Measurements from ENCODE around the gene CAMTA1.

The CAMTA1 gene

DNA sequence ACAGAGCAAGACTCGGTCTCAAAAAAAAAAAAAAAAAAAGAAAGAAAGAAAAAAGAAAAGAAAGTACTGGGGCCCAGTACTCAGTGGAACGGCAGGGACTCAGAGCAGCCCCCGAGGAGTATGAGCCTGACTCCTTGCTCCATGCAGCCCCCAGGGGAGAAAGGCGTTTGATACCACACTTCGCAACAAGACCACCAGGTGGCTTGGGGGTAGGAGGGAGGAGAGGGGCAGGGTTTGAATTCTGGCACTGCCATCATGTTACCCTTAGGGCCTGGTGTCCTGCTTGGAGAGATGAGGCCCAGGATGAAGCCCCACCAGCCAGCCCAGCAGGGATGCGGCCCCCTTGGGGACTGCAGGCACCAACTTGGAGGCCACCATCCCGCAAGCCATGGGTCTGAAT, 664.5 kb downstream of the CAMTA1 start:
- DNase-seq (ENCODE audit: low spot score) = no peak
- no peaks in the 10 kb centered on the region for H3K4me1 ChIP-seq (ENCODE audit: insufficient read depth, poor library complexity, severe bottlenecking)
- no peaks in the 10 kb centered on the region for H3K9me3 ChIP-seq (ENCODE audit: severe bottlenecking)
- H3K36me3 ChIP-seq (ENCODE audit: low read depth) = no peaks in the 10 kb centered on the region
- no peak overlapping the region for H3K27ac ChIP-seq (ENCODE audit: poor library complexity, severe bottlenecking)
- H3K27me3 ChIP-seq (ENCODE audit: insufficient read depth, poor library complexity, severe bottlenecking) = no peaks in the 10 kb centered on the region
- TF ChIP-seq, protein P1, sequence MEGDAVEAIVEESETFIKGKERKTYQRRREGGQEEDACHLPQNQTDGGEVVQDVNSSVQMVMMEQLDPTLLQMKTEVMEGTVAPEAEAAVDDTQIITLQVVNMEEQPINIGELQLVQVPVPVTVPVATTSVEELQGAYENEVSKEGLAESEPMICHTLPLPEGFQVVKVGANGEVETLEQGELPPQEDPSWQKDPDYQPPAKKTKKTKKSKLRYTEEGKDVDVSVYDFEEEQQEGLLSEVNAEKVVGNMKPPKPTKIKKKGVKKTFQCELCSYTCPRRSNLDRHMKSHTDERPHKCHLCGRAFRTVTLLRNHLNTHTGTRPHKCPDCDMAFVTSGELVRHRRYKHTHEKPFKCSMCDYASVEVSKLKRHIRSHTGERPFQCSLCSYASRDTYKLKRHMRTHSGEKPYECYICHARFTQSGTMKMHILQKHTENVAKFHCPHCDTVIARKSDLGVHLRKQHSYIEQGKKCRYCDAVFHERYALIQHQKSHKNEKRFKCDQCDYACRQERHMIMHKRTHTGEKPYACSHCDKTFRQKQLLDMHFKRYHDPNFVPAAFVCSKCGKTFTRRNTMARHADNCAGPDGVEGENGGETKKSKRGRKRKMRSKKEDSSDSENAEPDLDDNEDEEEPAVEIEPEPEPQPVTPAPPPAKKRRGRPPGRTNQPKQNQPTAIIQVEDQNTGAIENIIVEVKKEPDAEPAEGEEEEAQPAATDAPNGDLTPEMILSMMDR (IDR thresholded peaks at IDR 0.05; ENCODE audit: poor library complexity, severe bottlenecking) = no peak
- no peak for ATAC-seq (ENCODE audit: low read depth)
- no peak overlapping the region for H3K4me3 ChIP-seq (ENCODE audit: severe bottlenecking)

DNA sequence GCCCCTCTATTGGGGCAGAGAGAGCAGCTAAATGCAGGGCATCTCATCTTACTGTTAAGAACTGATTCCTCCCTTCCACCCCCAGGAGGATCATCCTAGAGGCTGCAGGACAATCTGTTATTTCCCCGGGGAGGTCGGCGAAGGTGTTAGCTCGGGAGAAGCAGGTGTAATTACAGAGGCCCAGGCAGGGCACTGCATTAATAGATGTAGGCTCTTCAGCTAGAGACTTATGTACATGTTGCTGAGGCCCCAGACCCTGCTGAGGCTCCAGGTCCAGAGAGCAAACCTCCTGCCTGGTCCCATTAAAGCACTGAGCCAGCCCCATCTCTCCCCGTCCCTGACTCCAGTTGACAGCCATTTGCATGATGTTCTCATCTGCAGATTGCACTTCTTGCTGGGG, 665.6 kb downstream of the CAMTA1 start:
- DNase-seq (ENCODE audit: low spot score) = no peak
- no peak overlapping the region for H3K4me3 ChIP-seq (ENCODE audit: severe bottlenecking)
- H3K36me3 ChIP-seq (ENCODE audit: low read depth) = no peaks in the 10 kb centered on the region
- TF ChIP-seq, protein P1 (IDR thresholded peaks at IDR 0.05; ENCODE audit: poor library complexity, severe bottlenecking) = no peak
- no peaks in the 10 kb centered on the region for H3K4me1 ChIP-seq (ENCODE audit: insufficient read depth, poor library complexity, severe bottlenecking)
- H3K27ac ChIP-seq (ENCODE audit: poor library complexity, severe bottlenecking) = no peak overlapping the region
- H3K9me3 ChIP-seq (ENCODE audit: severe bottlenecking) = no peaks in the 10 kb centered on the region
- H3K27me3 ChIP-seq (ENCODE audit: insufficient read depth, poor library complexity, severe bottlenecking) = no peaks in the 10 kb centered on the region
- ATAC-seq (ENCODE audit: low read depth) = no peak

DNA sequence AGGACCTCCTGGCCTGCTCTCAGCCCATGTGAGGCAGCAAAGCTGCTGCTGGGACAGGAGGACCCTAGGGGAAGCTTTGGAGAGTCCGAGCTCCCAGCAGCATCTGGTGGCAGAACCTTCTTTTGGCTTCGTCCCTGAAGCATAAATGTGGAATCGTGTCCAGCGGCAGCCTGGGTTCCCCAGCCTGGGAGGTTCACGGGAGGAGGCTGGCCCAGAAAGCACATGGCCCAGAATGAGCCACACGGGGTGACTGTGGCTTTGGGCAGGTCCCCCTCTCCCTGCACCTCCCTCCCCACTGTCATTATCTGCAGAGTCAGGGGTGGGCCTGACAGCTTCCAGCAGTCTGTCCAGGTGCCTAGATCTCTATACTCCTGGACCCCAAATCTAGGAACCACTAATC, 667.8 kb downstream of the CAMTA1 start:
- H3K9me3 ChIP-seq (ENCODE audit: severe bottlenecking) = no peaks in the 10 kb centered on the region
- TF ChIP-seq, protein P1 (IDR thresholded peaks at IDR 0.05; ENCODE audit: poor library complexity, severe bottlenecking) = no peak
- no peak overlapping the region for H3K4me3 ChIP-seq (ENCODE audit: severe bottlenecking)
- ATAC-seq (ENCODE audit: low read depth) (no peak), DNase-seq (ENCODE audit: low spot score) (no peak)
- H3K36me3 ChIP-seq (ENCODE audit: low read depth) = no peaks in the 10 kb centered on the region
- H3K4me1 ChIP-seq (ENCODE audit: insufficient read depth, poor library complexity, severe bottlenecking) = no peaks in the 10 kb centered on the region
- no peaks in the 10 kb centered on the region for H3K27me3 ChIP-seq (ENCODE audit: insufficient read depth, poor library complexity, severe bottlenecking)
- H3K27ac ChIP-seq (ENCODE audit: poor library complexity, severe bottlenecking) = no peak overlapping the region

DNA sequence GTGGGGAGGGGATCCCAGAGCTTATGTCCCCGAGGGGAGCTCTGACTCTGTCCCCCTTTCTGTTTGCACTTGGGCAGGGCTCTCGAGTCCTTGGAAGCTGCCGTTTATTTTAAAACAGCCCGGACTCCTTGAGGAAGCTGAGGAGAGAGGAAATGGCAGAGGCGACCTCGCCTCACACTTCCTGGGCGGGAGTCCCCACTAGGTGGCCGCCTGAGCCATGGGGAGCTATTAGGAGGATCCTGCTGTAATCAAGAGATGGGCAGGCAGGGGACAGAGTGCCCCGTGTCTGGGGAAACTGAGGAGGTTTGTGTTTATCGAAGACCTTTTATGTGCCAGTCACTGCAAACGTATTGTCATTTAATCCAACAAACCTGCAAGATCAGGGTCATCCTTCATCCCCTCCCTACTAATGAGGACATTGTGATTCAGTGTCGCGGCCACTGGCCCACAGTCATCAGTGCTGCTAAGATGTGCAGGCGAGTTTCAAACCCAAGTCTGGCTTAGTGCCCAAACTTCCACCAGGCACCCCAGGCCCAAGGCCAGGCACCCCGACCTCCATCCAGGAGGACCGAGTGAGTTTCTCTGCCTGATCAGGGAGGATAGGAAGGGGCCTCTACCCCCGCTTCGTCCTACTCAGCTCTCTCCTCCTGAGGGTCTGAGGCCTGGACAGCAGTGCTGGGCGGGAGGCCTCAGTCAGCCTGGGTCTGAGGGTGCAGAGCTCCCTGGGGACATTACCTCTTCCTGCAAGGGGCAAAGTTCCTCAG, 669.0 kb downstream of the CAMTA1 start:
- Histone ChIP-seq H3K9me3 (ENCODE audit: severe bottlenecking) (no peaks in the 10 kb centered on the region), H3K4me3 (ENCODE audit: severe bottlenecking) (no peak overlapping the region), H3K27me3 (ENCODE audit: insufficient read depth, poor library complexity, severe bottlenecking) (no peaks in the 10 kb centered on the region), H3K27ac (ENCODE audit: poor library complexity, severe bottlenecking) (no peak overlapping the region), H3K4me1 (ENCODE audit: insufficient read depth, poor library complexity, severe bottlenecking) (no peaks in the 10 kb centered on the region), H3K36me3 (ENCODE audit: low read depth) (no peaks in the 10 kb centered on the region)
- peak; percentile 59; the same call in 2 of the 3 replicates for ATAC-seq (ENCODE audit: low read depth)
- no peak for DNase-seq (ENCODE audit: low spot score)
- TF ChIP-seq, protein P1 (IDR thresholded peaks at IDR 0.05; ENCODE audit: poor library complexity, severe bottlenecking) = peak; percentile 42

Data from RWPE2 (cell line).